ENCODE results near the gene THOC5.
"Not testable (repeated sequence)": the region's sequence is repeated elsewhere in the genome, so short reads cannot be mapped to it uniquely, and the experiment has no call there.

Gene THOC5

DNA sequence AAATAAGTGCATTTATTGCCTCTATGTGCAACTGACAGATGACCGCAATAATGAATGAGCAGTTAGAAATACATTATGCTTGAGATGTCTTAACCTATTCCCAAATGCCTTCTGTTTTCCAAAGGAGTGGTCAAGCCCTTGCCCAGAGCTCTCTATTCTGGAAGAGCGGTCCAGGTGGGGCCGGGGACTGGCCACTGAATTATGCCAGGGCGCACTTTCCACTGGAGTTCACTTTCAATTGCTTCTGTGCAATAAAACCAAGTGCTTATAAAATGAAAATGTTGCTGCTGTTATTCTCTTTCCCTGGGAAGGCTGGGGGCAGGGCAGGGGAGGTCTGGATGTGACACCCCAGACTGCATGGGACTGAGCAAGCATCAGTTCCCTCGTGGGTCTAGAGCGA is 62.5 kb downstream of the THOC5 start (continued):
- no peak for TF ChIP-seq ZNF670 (tag by site-specific recombination; IDR thresholded peaks at IDR 0.05; ENCODE audit: low read depth)
- TF ChIP-seq ZNF239 (tag by site-specific recombination; IDR thresholded peaks at IDR 0.05) = no peak
- TF ChIP-seq ZNF133 (tag by site-specific recombination; IDR thresholded peaks at IDR 0.05) = no peak
- TF ChIP-seq ZNF112 (tag by site-specific recombination; IDR thresholded peaks at IDR 0.05) = no peak

DNA sequence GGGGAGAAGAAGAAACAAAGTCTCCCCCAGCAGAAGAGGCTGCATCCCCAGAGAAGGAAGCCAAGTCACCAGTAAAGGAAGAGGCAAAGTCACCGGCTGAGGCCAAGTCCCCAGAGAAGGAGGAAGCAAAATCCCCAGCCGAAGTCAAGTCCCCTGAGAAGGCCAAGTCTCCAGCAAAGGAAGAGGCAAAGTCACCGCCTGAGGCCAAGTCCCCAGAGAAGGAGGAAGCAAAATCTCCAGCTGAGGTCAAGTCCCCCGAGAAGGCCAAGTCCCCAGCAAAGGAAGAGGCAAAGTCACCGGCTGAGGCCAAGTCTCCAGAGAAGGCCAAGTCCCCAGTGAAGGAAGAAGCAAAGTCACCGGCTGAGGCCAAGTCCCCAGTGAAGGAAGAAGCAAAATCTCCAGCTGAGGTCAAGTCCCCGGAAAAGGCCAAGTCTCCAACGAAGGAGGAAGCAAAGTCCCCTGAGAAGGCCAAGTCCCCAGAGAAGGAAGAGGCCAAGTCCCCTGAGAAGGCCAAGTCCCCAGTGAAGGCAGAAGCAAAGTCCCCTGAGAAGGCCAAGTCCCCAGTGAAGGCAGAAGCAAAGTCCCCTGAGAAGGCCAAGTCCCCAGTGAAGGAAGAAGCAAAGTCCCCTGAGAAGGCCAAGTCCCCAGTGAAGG is 64.3 kb downstream of the THOC5 start:
- CTCF ChIA-PET = interaction anchor here (0.7 kb wide), 1 partner anchor 18 kb away, joined by 3 read pairs; no protein-coding TSS in a partner anchor
- H3K27ac ChIP-seq (ENCODE audit: extremely low read depth, low read depth, low read length); POLR2A ChIA-PET: not testable (repeated sequence)

DNA sequence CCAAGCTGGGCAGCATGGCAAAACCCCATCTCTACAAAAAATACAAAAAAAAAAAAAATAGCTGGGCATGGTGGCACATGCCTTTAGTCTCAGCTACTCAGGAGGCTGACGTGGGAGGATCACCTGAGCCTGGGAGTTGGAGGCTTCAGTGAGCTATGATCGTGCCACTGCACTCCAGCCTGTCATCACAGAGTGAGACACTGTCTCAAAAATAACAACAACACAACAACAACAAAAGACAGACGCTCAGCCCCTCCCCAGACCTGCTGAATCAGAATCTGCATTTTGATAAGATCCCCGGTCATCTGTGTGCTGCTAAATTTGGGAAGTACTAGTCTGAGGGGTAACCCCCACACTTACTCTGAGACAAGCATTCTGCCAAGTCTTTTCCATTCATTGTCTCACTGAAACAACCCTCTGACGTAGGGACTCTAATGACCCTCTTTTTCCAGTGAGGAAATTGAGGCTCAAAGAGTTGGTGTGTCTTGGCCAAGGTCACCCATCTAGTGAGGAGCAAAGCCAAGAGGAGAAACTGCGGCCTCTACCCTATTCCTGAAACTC is 66.1 kb downstream of the THOC5 start:
- H3K36me3 ChIP-seq (ENCODE audit: control insufficient read depth in 2 of 2, insufficient read depth in 1 of 2, low read length in 2 of 2) = no peaks in the 10 kb centered on the region
- CTCF ChIA-PET = interaction anchor here (0.6 to 1.2 kb wide), 2 partner anchors 37 to 56 kb away, joined by 3 to 6 read pairs; no protein-coding TSS in a partner anchor
- TF ChIP-seq, protein P1, sequence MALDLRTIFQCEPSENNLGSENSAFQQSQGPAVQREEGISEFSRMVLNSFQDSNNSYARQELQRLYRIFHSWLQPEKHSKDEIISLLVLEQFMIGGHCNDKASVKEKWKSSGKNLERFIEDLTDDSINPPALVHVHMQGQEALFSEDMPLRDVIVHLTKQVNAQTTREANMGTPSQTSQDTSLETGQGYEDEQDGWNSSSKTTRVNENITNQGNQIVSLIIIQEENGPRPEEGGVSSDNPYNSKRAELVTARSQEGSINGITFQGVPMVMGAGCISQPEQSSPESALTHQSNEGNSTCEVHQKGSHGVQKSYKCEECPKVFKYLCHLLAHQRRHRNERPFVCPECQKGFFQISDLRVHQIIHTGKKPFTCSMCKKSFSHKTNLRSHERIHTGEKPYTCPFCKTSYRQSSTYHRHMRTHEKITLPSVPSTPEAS (tag by site-specific recombination; IDR thresholded peaks at IDR 0.05) = no peak
- TF ChIP-seq TRIM28 (IDR thresholded peaks at IDR 0.05; ENCODE audit: borderline replicate concordance, low read length) = no peak
- TF ChIP-seq ZNF530 (tag by site-specific recombination; IDR thresholded peaks at IDR 0.05; ENCODE audit: low read depth) = no peak
- TF ChIP-seq KLF10 (tag by site-specific recombination; IDR thresholded peaks at IDR 0.05) = no peak
- no peak for TF ChIP-seq ZNF654 (tag by site-specific recombination; IDR thresholded peaks at IDR 0.05; ENCODE audit: low read depth)
- no peak for TF ChIP-seq ZNF311 (tag by site-specific recombination; IDR thresholded peaks at IDR 0.05; ENCODE audit: borderline replicate concordance)
- no peak for TF ChIP-seq ZNF549 (tag by site-specific recombination; IDR thresholded peaks at IDR 0.05)
- TF ChIP-seq, protein P2, sequence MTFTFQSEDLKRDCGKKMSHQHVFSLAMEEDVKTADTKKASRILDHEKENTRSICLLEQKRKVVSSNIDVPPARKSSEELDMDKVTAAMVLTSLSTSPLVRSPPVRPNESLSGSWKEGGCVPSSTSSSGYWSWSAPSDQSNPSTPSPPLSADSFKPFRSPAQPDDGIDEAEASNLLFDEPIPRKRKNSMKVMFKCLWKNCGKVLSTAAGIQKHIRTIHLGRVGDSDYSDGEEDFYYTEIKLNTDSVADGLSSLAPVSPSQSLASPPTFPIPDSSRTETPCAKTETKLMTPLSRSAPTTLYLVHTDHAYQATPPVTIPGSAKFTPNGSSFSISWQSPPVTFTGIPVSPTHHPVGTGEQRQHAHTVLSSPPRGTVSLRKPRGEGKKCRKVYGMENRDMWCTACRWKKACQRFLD (tag by site-specific recombination; IDR thresholded peaks at IDR 0.05) = no peak
- TF ChIP-seq ZNF155 (tag by site-specific recombination; IDR thresholded peaks at IDR 0.05) = no peak
- no peak for TF ChIP-seq REPIN1 (tag by site-specific recombination; IDR thresholded peaks at IDR 0.05; ENCODE audit: low read depth)
- TF ChIP-seq YY2 (tag by site-specific recombination; IDR thresholded peaks at IDR 0.05) = no peak
- TF ChIP-seq, protein P3, sequence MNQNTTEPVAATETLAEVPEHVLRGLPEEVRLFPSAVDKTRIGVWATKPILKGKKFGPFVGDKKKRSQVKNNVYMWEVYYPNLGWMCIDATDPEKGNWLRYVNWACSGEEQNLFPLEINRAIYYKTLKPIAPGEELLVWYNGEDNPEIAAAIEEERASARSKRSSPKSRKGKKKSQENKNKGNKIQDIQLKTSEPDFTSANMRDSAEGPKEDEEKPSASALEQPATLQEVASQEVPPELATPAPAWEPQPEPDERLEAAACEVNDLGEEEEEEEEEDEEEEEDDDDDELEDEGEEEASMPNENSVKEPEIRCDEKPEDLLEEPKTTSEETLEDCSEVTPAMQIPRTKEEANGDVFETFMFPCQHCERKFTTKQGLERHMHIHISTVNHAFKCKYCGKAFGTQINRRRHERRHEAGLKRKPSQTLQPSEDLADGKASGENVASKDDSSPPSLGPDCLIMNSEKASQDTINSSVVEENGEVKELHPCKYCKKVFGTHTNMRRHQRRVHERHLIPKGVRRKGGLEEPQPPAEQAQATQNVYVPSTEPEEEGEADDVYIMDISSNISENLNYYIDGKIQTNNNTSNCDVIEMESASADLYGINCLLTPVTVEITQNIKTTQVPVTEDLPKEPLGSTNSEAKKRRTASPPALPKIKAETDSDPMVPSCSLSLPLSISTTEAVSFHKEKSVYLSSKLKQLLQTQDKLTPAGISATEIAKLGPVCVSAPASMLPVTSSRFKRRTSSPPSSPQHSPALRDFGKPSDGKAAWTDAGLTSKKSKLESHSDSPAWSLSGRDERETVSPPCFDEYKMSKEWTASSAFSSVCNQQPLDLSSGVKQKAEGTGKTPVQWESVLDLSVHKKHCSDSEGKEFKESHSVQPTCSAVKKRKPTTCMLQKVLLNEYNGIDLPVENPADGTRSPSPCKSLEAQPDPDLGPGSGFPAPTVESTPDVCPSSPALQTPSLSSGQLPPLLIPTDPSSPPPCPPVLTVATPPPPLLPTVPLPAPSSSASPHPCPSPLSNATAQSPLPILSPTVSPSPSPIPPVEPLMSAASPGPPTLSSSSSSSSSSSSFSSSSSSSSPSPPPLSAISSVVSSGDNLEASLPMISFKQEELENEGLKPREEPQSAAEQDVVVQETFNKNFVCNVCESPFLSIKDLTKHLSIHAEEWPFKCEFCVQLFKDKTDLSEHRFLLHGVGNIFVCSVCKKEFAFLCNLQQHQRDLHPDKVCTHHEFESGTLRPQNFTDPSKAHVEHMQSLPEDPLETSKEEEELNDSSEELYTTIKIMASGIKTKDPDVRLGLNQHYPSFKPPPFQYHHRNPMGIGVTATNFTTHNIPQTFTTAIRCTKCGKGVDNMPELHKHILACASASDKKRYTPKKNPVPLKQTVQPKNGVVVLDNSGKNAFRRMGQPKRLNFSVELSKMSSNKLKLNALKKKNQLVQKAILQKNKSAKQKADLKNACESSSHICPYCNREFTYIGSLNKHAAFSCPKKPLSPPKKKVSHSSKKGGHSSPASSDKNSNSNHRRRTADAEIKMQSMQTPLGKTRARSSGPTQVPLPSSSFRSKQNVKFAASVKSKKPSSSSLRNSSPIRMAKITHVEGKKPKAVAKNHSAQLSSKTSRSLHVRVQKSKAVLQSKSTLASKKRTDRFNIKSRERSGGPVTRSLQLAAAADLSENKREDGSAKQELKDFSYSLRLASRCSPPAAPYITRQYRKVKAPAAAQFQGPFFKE (tag by site-specific recombination; IDR thresholded peaks at IDR 0.05; ENCODE audit: borderline replicate concordance) = no peak
- TF ChIP-seq KLF16 (tag by site-specific recombination; IDR thresholded peaks at IDR 0.05) = no peak

More for the DNA sequence above, 64.3 kb downstream of the THOC5 start:
- not testable (repeated sequence) for H3K36me3 ChIP-seq (ENCODE audit: control insufficient read depth in 2 of 2, insufficient read depth in 1 of 2, low read length in 2 of 2); H3K4me3 ChIP-seq (ENCODE audit: low read depth, low read length); H3K4me1 ChIP-seq (ENCODE audit: control insufficient read depth, insufficient read depth, low read length); H3K9me3 ChIP-seq (ENCODE audit: control insufficient read depth, insufficient read depth, low read depth, low read length)

More for the DNA sequence above, 66.1 kb downstream of the THOC5 start:
- no peaks in the 10 kb centered on the region for H3K4me1 ChIP-seq (ENCODE audit: control insufficient read depth, insufficient read depth, low read length)
- H3K4me3 ChIP-seq (ENCODE audit: low read depth, low read length) = no peak overlapping the region
- H3K9me3 ChIP-seq (ENCODE audit: control insufficient read depth, insufficient read depth, low read depth, low read length) = no peaks in the 10 kb centered on the region
- no peak overlapping the region for H3K27ac ChIP-seq (ENCODE audit: extremely low read depth, low read depth, low read length)
- POLR2A ChIA-PET = no interaction called here

All from HEK293 (cell line).